Neural progenitor cell (in vitro differentiated cells): ENCODE results near the gene SESTD1.
"Not testable (repeated sequence)": the region's sequence is repeated elsewhere in the genome, so short reads cannot be mapped to it uniquely, and the experiment has no call there.

ENCODE experiments used
- EZH2phosphoT487 ChIP-seq: fragments of 200-600 bp; sonication (generic); IDR thresholded peaks from 2 replicates; pipeline ENCODE4 v1.6.1; 2017; ENCODE audit warnings: antibody characterized with exemption
- TF ChIP-seq, protein P1 (sequence below): fragments of 200-600 bp; sonication (generic); IDR thresholded peaks from 2 replicates; pipeline ENCODE4 v1.5.1; 2017; ENCODE audit warnings: antibody characterized with exemption, mild to moderate bottlenecking

DNA sequence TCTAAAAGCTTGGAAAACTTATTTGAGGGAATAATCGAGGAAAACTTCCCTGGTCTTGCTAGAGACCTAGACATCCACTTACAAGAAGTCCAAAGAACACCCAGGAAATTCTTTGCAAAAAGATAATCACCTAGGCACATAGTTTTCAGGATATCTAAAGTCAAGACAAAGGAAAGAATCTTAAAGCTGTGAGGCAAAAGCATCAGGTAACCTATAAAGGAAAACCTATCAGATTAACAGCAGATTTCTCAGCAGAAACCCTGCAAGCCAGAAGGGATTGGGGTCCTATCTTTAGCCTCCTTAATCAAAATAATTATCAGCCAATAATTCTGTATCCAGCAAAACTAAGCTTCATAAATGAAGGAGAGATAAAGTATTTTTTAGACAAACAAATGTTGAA is 56.4 kb downstream of the SESTD1 start:
- TF ChIP-seq, protein P1, sequence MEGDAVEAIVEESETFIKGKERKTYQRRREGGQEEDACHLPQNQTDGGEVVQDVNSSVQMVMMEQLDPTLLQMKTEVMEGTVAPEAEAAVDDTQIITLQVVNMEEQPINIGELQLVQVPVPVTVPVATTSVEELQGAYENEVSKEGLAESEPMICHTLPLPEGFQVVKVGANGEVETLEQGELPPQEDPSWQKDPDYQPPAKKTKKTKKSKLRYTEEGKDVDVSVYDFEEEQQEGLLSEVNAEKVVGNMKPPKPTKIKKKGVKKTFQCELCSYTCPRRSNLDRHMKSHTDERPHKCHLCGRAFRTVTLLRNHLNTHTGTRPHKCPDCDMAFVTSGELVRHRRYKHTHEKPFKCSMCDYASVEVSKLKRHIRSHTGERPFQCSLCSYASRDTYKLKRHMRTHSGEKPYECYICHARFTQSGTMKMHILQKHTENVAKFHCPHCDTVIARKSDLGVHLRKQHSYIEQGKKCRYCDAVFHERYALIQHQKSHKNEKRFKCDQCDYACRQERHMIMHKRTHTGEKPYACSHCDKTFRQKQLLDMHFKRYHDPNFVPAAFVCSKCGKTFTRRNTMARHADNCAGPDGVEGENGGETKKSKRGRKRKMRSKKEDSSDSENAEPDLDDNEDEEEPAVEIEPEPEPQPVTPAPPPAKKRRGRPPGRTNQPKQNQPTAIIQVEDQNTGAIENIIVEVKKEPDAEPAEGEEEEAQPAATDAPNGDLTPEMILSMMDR, result not testable (repeated sequence)
- TF ChIP-seq EZH2phosphoT487, result not testable (repeated sequence)
